Nephron (organoid): ENCODE results near the gene COL20A1.

Source experiments
- H3K27ac Mint-ChIP-seq, 3 experiments: 2 replicates each; pipeline ENCODE4 v1.8.0; 2020; ENCODE audit warnings: mixed read lengths in 3 of 3, mild to moderate bottlenecking in 2 of 3, moderate library complexity in 1 of 3
- H3K27me3 Mint-ChIP-seq: 2 replicates; pipeline ENCODE4 v1.8.0; 2021; ENCODE audit warnings: low read depth, mild to moderate bottlenecking, moderate library complexity, mixed read lengths
- H3K36me3 Mint-ChIP-seq: 2 replicates; pipeline ENCODE4 v1.8.0; 2020; ENCODE audit warnings: low read depth, mixed read lengths
- H3K4me1 Mint-ChIP-seq: 2 replicates; pipeline ENCODE4 v1.8.0; 2020; ENCODE audit warnings: mixed read lengths
- H3K4me3 Mint-ChIP-seq, 3 experiments: 2 replicates each; pipeline ENCODE4 v1.8.0; 2020; ENCODE audit warnings: mild to moderate bottlenecking in 3 of 3, mixed read lengths in 3 of 3, moderate library complexity in 2 of 3
- H3K9me3 Mint-ChIP-seq: 2 replicates; pipeline ENCODE4 v1.8.0; 2020; ENCODE audit warnings: mixed read lengths
- TF ChIP-seq, protein P1 (sequence below), 3 experiments: fragments of 200-600 bp; sonication (generic); IDR thresholded peaks; one replicate each; pipeline ENCODE4 v1.5.0; 2021; ENCODE audit warnings: antibody characterized with exemption in 3 of 3; ENCODE audit not compliant: unreplicated experiment in 3 of 3

Gene COL20A1

DNA sequence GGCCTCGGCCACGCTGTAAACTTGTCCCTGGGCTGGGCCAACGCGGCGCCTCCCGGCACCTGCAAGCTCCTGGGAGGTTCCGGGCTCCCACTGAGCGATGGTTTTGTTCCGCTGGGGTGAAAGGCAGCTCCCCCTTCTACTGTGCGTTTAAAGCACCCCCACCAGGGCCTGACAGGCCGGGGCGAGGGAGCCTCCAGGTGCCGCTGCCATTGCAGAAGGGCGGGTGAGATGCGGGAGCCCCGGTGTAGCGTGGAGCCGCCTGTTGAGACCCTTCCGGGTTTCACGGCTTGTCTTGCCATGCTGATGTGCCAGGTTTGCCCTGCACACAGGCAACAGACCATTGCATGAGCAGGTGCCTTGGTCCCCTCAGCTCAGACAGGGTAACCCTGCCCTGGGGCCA is 2.9 kb downstream of the COL20A1 start:
- H3K4me3 Mint-ChIP-seq, result no peak overlapping the region
- H3K9me3 Mint-ChIP-seq, result peaks cover 2% of the 10 kb centered on the region
- peaks cover 29% of the 10 kb centered on the region for H3K27me3 Mint-ChIP-seq
- no peak overlapping the region for H3K27ac Mint-ChIP-seq
- peaks cover 13% of the 10 kb centered on the region for H3K4me1 Mint-ChIP-seq
- TF ChIP-seq, protein P1, sequence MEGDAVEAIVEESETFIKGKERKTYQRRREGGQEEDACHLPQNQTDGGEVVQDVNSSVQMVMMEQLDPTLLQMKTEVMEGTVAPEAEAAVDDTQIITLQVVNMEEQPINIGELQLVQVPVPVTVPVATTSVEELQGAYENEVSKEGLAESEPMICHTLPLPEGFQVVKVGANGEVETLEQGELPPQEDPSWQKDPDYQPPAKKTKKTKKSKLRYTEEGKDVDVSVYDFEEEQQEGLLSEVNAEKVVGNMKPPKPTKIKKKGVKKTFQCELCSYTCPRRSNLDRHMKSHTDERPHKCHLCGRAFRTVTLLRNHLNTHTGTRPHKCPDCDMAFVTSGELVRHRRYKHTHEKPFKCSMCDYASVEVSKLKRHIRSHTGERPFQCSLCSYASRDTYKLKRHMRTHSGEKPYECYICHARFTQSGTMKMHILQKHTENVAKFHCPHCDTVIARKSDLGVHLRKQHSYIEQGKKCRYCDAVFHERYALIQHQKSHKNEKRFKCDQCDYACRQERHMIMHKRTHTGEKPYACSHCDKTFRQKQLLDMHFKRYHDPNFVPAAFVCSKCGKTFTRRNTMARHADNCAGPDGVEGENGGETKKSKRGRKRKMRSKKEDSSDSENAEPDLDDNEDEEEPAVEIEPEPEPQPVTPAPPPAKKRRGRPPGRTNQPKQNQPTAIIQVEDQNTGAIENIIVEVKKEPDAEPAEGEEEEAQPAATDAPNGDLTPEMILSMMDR (IDR thresholded peaks at IDR 0.05; ENCODE audit: unreplicated experiment in 3 of 3), result no peak
- no peaks in the 10 kb centered on the region for H3K36me3 Mint-ChIP-seq

- TF ChIP-seq, protein P1 (IDR thresholded peaks at IDR 0.05; ENCODE audit: unreplicated experiment in 3 of 3), result no peak
Measured at GRCh38 chr20:63296531-63297299, 3.7 kb downstream of the COL20A1 start.

DNA sequence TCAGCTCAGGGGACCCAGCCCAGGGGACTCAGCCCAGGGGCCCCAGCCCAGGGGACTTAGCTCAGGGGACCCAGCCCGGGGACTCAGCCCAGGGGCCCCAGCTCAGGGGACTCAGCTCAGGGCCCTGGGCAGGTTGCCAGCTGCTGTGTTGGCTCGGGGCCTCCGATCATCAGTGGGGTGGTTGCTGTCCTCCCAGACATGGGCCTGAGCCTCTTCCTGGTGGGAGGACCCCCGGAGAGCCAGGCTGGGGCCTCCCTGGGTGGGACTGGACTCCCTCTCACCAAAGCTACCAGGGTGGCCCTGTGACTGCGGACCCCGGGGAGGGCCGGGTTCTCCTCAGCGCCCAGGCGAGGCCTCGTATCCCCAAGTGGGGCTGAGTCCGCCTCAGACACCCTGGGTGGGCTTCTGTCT is 4.4 kb downstream of the COL20A1 start:
- TF ChIP-seq, protein P1 (IDR thresholded peaks at IDR 0.05; ENCODE audit: unreplicated experiment in 3 of 3), result no peak
- Mint-ChIP-seq H3K4me3 (no peak overlapping the region), H3K4me1 (peaks cover 13% of the 10 kb centered on the region), H3K27ac (no peak overlapping the region), H3K9me3 (peaks cover 7% of the 10 kb centered on the region), H3K36me3 (no peaks in the 10 kb centered on the region), H3K27me3 (peaks cover 37% of the 10 kb centered on the region)

More at GRCh38 chr20:63296531-63297299, 3.7 kb downstream of the COL20A1 start:
- no peak overlapping the region for H3K27ac Mint-ChIP-seq
- peaks cover 7% of the 10 kb centered on the region for H3K9me3 Mint-ChIP-seq
- no peaks in the 10 kb centered on the region for H3K36me3 Mint-ChIP-seq
- H3K4me1 Mint-ChIP-seq, result peaks cover 13% of the 10 kb centered on the region
- H3K27me3 Mint-ChIP-seq, result peaks cover 34% of the 10 kb centered on the region
- no peak overlapping the region for H3K4me3 Mint-ChIP-seq

GRCh38 chr20:63297796-63298572 is 5.0 kb downstream of the COL20A1 start:
- H3K27me3 Mint-ChIP-seq, result peaks cover 42% of the 10 kb centered on the region
- H3K4me3 Mint-ChIP-seq, result no peak overlapping the region
- H3K9me3 Mint-ChIP-seq, result peaks cover 11% of the 10 kb centered on the region
- H3K27ac Mint-ChIP-seq, result no peak overlapping the region
- peaks cover 13% of the 10 kb centered on the region for H3K4me1 Mint-ChIP-seq
- TF ChIP-seq, protein P1 (IDR thresholded peaks at IDR 0.05; ENCODE audit: unreplicated experiment in 3 of 3), result no peak
- H3K36me3 Mint-ChIP-seq, result no peaks in the 10 kb centered on the region

- TF ChIP-seq, protein P1 (IDR thresholded peaks at IDR 0.05; ENCODE audit: unreplicated experiment in 3 of 3), result no peak
- H3K4me3 Mint-ChIP-seq, result peak overlapping the region in 1 of 3 experiments; percentile 34
- peaks cover 11% of the 10 kb centered on the region for H3K9me3 Mint-ChIP-seq
- no peak overlapping the region for H3K27ac Mint-ChIP-seq
- peaks cover 42% of the 10 kb centered on the region for H3K27me3 Mint-ChIP-seq
- H3K36me3 Mint-ChIP-seq, result no peaks in the 10 kb centered on the region
- peaks cover 13% of the 10 kb centered on the region for H3K4me1 Mint-ChIP-seq
Measured at GRCh38 chr20:63298731-63299312, 5.8 kb downstream of the COL20A1 start.
